Stimulated activated naive CD4-positive, alpha-beta T cell (primary cell): ENCODE measurements around the gene ANKS6.
"Not testable (repeated sequence)": the region's sequence is repeated elsewhere in the genome, so short reads cannot be mapped to it uniquely, and the experiment has no call there.

Source experiments
- DNase-seq, 6 experiments: peaks; one replicate each; lab custom pipeline; 2025; lab: John Stamatoyannopoulos, UW

The ANKS6 gene

DNA sequence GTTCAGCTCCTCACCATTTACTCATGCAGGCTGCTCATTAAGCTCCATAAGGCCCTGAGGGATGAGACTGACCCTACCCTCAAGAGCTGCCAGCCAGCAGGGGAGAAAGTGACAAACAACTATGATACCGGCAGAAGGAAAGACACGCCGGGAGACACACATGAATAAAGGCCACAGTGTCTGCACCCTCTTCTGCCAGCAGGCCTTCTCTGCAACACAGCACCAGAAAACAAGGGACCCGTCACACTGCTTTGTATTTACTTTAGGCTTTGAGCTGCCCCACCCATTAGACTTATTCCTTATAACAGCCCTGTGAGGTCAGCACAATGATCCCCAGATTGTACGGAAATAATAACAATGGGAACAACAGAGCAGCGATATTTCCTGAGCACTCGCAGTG is 94.8 kb downstream of the ANKS6 start:
- DNase-seq = no peak

DNA sequence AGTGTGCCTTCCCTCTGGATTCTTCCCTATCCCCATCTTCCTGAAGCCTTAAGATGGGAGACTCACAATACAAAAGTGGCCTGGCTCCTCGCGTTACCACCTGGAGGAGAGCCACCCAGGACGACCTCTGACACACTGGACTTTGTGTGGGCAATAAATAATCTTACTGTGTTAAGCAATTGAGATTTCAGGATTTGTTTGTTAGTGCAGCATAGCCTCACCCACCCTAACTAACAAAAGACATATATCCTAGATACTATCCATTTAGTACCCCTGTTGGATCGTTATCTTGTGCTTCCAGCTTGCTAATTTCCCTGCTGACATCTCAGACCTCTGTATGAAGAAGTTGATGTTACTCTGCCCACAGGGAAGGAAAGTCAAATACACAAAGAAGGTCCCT is 95.6 kb downstream of the ANKS6 start:
- DNase-seq = no peak

DNA sequence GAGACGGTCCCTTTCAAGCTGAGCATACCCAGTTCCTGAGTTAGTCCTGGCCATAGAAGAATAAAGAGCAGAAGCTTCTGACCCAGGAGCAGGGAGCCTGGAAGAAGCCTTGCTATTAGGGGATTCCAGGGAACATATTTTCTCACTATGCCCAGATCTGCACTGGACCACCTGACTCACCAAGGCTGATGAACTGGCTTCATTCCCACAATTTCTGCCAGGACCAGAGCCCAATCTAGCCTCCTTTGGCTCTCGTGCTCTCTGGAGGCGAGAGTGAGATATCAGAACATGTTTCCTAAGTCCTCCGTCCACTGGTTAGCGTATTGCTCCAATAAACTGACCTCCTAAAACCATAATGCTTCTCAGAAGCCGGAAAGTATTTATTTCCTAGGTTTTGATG is 97.5 kb downstream of the ANKS6 start:
- DNase-seq = no peak

DNA sequence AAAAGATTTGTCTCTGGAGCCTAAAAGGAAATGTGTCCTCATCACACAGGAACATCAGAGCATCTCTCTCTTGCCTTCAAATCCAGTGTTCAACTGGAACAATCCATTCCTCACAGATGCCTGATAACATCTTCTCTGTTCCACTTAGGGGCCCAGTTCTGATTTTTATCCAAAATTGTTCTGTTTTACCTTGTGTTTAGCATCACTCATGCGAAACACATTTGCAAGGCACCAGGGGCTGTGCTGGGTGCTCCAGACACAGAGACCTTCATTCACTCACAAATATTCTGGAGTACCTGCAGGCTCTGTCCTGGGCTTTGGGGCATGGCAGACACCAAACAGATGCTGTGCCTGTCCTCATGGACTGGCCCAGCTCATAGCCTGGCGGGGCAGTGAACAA is 101.4 kb downstream of the ANKS6 start:
- DNase-seq = no peak

DNA sequence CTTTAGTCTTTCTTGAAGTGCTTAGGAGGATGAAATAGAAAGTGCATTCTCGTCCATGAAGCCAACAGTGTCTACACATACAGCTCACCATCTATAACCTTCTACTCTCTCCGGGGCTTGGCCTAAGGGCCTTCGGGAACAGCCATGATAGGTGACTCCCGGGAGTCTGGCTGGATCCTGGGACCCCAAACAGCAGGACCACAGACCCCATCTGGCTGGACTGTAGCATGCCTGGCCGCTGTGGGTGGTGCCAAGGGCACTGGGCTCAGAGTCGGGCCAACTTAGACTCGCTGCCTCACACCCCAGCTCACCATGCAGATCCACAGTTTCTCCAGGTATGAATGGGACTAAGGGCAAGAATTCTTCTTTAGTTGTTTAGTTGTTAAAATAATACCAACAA is 104.0 kb downstream of the ANKS6 start:
- no peak for DNase-seq

DNA sequence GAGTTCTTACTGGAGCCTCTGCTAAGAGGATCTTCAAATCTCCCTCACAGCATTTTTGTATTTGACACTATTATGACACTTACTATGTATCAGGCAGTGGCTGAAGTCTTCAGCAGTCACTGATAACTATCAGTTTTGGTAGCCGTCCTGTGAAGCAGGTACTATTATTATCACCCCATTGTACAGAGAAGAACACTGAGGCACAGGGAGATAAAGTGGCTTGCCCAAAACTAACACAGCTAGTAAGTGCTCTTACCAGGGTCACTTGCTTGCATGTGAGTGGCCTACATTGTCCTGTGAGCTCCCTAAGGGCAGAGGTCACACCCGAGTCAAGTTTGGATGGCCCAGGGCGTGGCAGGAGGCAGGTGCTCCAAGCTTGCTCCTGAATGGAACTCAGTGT is 104.5 kb downstream of the ANKS6 start:
- no peak for DNase-seq

DNA sequence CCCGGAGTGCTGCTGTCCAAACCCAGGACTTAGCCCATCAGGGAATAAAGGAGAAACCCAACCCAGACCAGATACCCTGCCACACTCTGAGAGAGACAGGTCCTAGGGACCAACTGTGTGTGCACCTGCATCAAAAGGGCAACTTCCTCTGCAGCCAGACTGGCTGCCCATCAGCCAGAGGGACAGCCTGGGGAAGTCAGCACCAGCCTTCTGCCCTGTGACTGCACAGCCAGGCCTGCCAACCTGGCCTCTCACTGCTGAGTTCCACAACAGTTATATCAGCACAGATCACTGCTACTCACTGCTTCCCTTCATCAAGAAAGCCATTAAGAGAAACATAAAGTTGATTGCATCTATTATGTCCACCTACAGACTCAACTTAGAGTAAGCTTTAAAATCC is 105.7 kb downstream of the ANKS6 start:
- DNase-seq = no peak

DNA sequence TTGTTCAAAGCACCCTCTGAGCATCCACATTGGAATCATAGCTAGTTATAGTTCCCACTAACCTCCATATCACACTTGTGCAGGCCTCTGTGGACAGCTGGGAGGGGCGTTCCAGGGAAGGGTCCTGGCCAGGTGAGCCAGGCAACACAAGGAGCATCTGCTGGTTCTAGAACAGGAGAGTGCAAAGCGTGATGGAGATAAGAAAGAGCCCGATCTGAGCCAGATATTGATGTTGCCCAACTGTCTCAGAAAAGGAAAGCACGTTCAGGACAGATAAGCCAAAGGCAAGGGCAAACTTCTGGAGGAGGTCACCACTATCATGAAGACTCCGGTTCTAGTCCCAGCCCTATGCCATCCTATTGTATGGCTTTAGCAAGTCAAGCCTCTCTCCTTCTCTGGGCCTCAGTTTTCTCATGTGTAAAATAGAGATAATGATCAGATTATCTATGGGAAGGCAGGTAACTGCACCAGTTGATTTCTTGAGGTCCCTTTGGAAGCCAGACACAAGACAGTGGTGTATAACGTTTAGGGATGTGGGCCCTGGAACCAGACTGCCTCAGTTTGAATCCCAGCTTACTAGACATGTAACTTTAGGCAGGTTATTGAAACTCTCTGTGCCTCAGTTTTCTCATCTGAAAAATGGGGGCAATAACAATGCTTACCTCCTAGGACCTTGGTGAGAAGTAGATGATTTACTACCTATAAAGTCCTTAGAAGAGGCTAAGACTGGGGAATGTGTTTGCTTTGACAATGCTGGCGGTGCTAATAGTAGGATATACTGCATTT is 107.5 kb downstream of the ANKS6 start:
- no peak for DNase-seq

DNA sequence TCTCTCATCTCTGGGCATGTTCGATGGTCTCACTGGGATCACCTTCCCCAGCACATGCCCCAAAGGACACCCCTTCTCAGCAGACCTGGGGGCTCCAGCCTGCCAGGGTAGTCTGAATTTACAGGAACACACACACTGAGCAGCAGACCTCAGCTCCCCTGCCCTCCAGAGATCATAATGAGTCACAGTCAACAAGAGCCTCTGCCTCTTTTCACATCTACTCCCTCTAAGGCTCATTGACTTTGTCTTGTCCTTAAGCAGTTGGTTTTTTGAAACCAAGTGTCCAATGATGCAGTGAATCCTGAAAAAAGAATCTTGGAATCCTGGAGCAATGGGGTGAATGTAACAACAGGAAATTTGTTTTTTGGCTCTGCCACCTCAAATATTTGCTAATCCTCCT is 108.4 kb downstream of the ANKS6 start:
- DNase-seq = no peak

DNA sequence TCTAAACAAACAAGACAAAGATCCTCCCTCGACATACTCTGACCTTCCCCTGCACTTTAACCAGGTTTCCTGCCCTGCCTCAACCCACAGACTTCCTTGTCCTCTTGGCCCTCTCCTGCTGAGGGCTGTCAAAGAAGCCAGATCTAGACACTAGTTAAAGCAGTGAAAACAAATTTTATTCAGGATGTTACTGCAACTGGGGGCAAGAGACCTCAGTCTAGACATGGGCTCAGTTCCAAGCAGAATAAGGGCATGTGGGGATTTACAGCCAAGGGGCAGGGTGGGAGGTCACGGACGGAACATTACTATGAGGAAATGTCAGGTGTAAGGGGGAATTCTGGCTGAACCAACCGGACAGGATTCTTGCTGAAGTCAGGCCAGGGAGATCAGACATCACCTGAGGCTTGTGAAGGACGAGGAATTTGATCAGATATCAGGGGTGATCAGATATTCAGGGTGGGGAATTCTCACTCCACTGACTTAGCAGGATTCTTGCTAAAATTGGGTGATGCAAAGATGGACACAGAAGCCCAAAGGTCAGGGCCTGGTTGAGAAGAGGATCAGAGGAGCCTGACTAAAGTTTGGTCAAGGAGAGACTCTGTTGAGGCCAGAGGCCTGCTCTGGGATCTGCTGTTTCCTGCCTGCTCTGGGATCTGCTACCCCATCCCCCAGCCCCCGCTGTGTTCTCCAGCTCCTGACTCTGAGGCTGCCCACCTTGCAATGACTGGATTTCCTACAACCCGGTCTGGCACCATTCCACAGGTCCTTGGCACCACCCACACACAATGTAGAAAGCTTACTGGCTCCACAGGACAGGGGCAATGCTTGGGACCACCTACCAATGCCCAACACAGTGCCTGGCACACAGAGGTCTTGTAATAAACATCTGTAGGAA is 109.1 kb downstream of the ANKS6 start:
- DNase-seq = no peak

DNA sequence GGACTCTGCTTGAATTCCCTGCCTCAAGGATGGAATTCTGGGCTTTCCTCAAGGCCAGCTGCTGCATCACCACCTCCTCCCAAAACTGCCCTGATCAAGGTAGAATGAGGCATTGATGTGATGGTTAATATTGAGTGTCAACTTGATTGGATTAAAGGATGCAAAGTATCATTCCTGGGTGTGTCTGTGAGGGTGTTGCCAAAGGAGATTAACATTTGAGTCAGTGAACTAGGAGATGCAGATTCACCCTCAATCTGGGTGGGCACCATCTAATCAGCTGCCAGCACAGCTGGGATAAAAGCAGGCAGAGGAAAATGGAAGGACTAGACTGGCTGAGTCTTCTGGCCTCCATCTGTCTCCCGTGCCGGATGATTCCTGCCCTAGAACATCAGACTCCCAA is 111.5 kb downstream of the ANKS6 start:
- DNase-seq = not testable (repeated sequence)
